ENCODE measurements around the gene GALNT11.

Gene GALNT11

DNA sequence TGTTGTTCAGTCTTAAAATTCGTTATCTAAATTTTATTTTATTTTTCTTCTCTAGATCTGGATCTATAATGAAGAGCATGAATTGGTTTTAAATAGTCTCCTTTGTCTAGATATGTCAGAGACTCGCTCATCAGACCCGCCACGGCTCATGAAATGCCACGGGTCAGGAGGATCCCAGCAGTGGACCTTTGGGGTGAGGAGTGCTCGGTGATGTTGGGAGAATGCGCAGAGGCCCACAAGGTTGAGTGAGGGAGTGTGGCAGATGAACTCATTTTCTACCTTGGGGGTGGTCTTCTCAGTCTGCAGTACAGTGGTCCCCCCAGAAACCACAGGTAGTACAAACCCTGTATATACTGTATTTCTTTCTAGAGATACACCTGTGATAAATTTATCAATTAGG, 95.3 kb downstream of the GALNT11 start:
- no peak for DNase-seq

DNA sequence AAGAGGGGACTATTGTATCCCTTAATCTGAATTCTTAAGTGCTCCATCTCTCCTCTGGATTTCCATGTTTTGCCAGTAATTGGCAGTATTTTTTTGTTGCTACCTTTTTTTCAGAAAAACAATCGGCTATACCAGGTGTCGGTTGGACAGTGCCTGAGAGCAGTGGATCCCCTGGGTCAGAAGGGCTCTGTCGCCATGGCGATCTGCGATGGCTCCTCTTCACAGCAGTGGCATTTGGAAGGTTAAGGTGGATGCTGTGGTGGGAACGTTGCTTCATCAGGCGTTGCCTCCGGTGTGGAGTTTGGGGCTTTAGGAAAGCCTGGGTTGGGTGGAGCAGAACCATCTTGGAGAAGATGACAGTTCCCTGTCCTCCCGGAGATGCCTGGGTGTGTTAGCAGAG, 96.0 kb downstream of the GALNT11 start:
- no peak for DNase-seq

- DNase-seq, result no peak
Measured at GRCh38 chr7:152122540-152122939, 97.1 kb downstream of the GALNT11 start.

- no peak for DNase-seq
Measured at GRCh38 chr7:152126741-152127140, 101.3 kb downstream of the GALNT11 start.

- DNase-seq, result no peak
Measured at GRCh38 chr7:152127229-152127628, 101.8 kb downstream of the GALNT11 start.

- no peak for DNase-seq
Measured at GRCh38 chr7:152128252-152128651, 102.8 kb downstream of the GALNT11 start.

GRCh38 chr7:152128741-152129461, 103.4 kb downstream of the GALNT11 start:
- DNase-seq, result no peak

DNA sequence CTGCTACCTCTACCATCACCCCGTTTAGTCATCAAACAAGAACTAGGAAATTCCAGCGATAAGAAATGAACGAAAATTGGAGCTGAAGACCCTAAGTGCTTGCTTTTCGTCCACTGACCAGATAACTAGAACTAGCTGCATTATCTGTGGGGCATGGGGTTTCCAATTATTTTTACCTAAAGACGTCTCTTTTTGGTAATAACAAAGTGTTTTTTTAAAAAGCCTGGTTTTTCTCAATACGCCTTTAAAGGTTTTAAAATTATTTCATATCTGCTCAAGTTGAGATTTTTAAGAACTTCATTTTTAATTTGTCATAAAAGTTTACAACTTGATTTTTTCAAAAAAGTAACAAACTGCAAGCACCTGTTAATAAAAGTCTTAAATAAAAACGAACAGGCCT, 104.2 kb downstream of the GALNT11 start:
- DNase-seq, result no peak

DNA sequence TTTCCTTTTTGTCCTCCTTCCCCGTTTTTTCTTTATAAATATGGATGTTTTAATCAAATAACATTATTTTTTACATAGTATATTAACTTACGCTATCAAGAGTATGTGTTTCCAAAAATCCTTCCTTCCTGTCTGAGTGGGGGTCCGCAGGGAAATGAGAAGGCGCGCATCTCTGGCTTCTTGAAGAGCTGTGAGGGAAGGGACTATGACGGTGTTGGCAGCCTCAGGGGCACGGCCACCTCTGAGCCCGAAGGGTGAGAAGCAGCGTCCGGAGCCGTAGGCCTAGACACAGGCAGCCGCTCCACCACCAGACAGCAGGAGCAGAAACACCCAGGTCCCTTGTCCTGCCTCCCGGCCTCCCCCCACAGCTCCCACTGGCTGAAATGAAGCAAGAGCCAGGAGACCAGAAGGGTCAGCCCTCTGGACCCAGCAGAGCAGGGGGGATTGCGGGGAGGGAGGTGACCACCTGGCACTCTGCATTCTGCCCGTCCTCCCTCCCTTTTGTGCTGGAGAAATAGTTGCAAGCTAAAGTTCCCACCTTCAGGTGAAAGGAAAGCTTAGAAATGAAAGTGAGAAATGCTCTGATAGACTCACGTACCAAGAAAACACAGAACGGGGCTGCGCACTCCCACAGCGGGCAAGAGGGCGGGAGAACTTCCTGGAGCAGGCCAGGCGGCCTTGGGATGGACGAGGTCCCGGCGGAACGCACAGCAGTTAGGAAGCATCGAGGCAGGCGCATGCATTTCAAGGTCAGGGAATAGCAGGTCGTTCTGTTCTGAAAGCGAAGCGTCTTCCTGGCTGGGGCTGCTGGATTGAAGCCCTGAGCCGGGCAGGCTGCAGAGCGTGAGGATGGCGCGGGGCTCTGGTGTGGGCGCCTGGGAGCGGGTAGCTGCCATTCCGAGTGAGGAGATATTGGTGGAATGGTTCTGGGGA, 105.5 kb downstream of the GALNT11 start:
- DNase-seq, result no peak

- DNase-seq, result no peak
Measured at GRCh38 chr7:152131981-152132494, 106.6 kb downstream of the GALNT11 start.

DNA sequence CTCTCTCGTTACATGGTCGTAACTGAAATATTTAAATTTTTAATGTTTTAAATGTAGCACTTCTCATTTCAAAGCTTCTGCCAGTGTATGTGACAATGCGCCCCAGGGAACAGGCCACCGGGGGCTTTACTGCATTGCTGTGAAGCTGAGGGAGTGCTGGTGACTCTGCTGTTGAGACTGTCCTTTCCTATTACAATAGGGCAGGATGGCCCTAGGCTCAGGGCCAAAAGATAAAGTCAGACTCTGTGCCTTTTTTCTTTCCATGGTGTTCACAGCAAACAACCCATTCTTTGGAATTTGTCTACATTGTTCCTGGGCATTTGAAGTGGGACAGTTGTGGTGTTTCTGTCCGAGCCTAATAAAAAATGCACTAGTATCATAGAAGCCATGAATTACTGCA, 107.3 kb downstream of the GALNT11 start:
- no peak for DNase-seq

GRCh38 chr7:152133804-152134203, 108.3 kb downstream of the GALNT11 start:
- no peak for DNase-seq

DNA sequence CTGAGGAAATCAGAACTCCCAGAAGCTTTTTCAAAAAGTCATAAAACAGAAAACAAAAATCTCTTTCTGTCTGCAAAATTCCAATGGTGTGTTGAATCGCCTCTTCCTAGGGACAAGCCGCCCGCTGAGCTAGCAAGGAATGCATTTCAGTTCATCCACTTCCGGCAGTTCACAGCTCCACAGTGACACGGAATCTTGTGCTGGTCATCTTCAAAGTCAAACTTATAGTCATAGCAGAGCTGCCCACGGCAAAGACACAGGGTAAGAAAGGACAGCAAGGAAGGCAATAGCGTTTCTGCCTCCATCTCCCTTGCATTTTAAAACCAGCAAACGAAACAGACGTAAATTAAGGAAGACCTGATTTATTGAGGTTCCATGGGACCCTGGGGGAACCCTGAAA, 111.2 kb downstream of the GALNT11 start:
- no peak for DNase-seq

DNA sequence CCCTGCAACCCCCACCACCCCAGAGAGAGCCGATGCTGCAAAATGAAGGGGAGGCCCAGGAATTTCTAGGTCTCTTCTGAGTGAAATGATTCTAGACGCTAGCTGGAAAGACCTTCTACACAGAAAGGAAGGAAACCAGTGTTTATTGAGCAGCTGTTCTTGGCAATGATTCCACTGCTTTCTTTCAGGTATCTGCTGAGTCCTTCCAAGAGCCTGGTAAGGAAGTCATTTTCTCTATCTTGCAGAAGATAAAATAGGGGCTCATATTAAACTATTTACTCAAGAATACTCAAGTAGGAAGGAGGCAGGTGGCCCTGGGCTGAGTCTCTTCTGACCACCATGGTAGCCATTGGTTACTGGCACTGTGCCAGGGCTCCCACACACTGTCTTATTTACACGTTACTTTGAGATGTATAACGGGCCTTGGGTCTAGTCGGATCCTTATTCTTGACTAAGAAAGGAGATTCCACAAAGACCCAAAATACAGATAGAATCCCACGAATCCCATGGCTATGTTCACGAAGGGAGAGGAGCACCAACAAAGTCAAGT, 112.1 kb downstream of the GALNT11 start:
- no peak for DNase-seq

DNA sequence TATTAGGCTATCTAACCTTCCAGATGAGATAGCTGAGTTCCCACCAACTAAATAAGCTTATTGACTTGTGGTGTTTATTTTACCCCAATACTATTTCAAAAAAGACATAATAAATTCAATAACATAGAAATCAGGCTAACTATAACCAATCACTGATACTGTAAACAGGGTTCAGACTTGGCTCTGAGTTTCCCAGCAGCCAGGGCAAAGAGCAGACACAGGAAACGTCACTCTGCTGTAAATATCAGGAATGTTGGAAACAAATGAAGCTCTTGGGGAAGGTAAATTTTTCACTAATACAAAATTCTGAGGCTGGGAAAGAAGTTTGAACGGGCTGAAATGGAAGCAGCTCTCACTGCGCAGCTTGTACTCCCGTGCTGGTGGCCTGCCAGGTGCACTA, 114.6 kb downstream of the GALNT11 start:
- no peak for DNase-seq

GRCh38 chr7:152140560-152140959, 115.1 kb downstream of the GALNT11 start:
- DNase-seq, result no peak

DNA sequence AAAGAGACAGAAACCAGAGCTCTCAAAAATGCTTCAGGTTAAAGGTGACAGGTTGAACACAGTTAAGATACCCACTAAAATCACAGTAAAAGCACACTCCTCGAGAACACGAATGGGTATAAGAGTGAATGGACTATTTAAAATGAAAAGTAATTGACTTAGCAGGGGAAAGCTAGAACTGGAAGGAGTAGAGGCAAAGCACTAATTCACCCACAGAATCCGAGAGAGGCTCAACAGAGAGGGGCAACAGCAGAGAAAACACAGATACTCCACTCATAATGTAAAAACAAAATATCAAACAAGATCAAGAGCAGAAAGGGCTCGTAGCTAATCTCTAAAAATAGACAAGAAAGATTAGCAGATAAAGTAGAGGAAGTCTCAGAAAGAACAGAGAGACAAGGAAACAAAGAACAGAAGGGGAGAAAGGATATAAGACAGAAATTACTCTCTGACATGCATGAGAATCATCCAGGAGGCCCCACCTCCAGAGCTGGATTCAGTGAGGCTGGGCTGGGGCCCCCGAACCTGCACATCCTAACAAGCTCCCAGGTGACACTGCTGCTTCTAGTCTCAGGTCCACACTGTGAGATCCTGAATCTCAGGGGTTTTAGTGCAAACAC, 117.6 kb downstream of the GALNT11 start:
- no peak for DNase-seq

DNA sequence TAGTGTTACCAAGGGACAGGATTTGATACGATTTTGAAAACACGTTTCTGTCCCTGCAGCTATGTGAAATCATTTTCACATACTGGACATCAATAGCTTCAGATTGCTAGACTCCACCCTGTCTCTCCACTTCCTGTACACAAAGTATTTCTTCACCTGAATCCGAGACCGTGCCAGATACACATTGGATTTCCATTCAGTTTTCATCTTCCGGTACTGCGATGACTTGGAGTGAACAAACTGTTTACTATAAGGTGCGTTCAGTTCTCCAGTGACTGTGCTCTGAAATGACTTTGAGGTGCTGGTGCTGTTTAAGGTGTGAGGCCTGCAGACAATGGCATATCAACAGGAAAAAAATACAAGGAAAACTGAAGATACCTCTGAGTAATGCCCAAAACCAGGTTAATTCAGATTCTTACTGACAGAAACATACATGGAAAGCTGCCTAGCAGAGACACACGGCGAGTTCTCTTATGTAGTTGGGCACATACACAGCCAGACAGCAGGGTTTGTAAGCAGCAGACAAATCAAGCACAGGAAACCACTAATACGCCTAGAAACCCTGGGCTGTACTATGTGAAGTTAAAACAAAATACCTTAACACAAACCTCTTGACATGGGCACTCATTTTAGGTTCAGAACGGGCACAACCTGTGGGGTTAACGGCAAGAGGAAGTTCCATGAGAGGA, 119.2 kb downstream of the GALNT11 start:
- no peak for DNase-seq

DNA sequence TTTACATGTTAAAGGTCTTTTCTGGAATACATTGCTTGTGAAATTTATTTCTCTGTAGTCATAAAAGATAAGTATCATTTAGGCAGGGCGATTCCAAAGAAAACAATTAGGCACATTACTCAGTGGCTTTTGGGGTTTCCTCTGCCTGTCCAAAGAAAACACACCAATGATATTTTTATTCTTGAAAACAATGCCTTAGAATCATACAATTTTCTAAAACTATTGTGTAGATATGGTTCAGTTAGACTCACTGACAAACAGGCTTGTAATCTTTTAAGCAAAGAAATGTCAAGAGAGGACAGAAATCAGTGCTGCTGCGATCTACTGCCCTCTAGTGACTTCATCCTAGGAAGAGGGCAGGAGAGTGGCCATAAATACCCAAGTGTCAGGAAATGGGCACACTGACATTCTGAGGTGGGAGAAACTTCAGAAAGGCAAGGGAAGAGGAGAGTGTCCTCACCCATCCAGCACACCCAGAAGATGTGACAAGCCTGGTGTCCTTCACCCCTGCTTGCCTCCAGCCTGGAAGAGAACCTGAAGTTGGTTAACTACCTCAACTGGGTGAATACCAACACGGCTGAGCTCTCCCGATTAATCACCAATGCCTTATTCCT, 120.5 kb downstream of the GALNT11 start:
- peak; percentile 2 for DNase-seq

GRCh38 chr7:152148706-152149105, 123.2 kb downstream of the GALNT11 start:
- no peak for DNase-seq

DNA sequence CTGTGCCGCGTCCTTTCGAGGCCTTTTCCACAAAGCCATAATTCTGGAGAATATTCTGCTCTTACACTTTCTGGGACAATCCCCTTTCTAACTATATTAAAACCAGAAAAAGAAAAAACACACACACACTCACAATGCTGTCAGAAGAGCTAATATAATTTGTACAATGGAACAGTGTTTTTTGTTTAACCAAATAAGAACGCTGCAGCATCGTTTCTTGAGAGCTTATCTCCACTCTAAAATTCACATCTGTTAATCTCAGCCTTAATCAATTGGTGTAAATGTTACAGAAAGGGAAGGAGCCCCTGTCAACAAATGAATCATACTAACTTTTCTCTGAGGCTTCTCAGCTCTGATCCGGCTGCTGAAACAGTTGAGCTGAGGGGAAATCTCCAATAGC, 123.9 kb downstream of the GALNT11 start:
- DNase-seq, result no peak

DNA sequence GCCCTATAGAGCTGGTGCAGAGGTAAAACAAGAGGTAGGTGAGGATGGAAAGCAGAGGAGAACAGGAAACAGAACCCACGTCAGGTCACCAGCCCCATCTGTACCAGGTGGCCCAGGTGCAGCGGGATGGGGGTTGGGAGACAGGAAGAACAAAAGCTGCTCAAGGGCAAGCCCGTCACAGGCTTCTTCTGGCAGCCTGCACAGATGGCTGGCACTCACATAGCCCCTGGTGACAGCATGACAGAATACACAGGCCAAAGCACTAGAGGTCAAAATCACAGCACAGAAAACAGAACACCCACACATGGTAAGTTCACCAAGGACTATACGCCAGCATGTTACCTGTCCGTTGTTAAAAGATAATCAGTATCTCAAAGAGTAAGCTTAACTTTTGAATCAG, 126.8 kb downstream of the GALNT11 start:
- no peak for DNase-seq
